CD4-positive, alpha-beta memory T cell (primary cell): ENCODE data around the gene ZNF248. TPM values are rescaled to one million over a fixed set of nuclear protein-coding genes. Genes with fewer than 3 reads are reported as not detected.
A peak's percentile ranks its signal among the peaks of the same experiment; 100 is the strongest.

Experiments used
- CTCF ChIA-PET: fragments of 350-600 bp; sonication (Branson Sonifier 250); formaldehyde crosslinking; loops from one replicate; lab custom pipeline; 2021; ENCODE audit warnings: inconsistent platforms; ENCODE audit not compliant: partially characterized antibody; lab: Charles Lee
- POLR2A ChIA-PET: fragments of 350-600 bp; sonication (Branson Sonifier 250); formaldehyde crosslinking; loops from one replicate; lab custom pipeline; 2021; ENCODE audit not compliant: partially characterized antibody; lab: Charles Lee
- DNase-seq, 5 donors: peaks; one replicate each; pipeline versions ENCODE4 v3.0.0 to v3.0.0-alpha.2; 2020 to 2022; ENCODE audit warnings: mixed read lengths in 1 of 5
- H3K27ac ChIP-seq: one replicate; pipeline ENCODE4 v1.7.0; 2013; ENCODE audit warnings: low read depth, low read length
- H3K27me3 ChIP-seq: 2 replicates; pipeline ENCODE4 v1.7.0; 2013; ENCODE audit warnings: mild to moderate bottlenecking, low read length, moderate library complexity; ENCODE audit not compliant: insufficient read depth
- H3K36me3 ChIP-seq: 2 replicates; pipeline ENCODE4 v1.7.0; 2013; ENCODE audit warnings: mild to moderate bottlenecking, low read length, moderate library complexity; ENCODE audit not compliant: insufficient read depth
- H3K4me1 ChIP-seq: 2 replicates; pipeline ENCODE4 v1.7.0; 2013; ENCODE audit warnings: mild to moderate bottlenecking, low read length, moderate library complexity; ENCODE audit not compliant: insufficient read depth
- H3K4me3 ChIP-seq, 2 donors: one replicate each; pipeline ENCODE4 v1.7.0; 2013; ENCODE audit warnings: low read length in 2 of 2, mild to moderate bottlenecking in 1 of 2
- H3K9me3 ChIP-seq, 2 donors: one replicate each; pipeline ENCODE4 v1.7.0; 2013; ENCODE audit warnings: low read length in 2 of 2, control low read depth in 1 of 2; ENCODE audit not compliant: control insufficient read depth in 1 of 2
- H3K27ac Mint-ChIP-seq, 7 donors: one replicate each; pipeline ENCODE4 v1.8.0; 2020 to 2021; ENCODE audit warnings: mixed read lengths in 7 of 7, mild to moderate bottlenecking in 6 of 7, inconsistent platforms in 3 of 7, moderate library complexity in 3 of 7
- H3K27me3 Mint-ChIP-seq, 2 donors: one replicate each; pipeline ENCODE4 v1.8.0; 2020 to 2021; ENCODE audit warnings: mixed read lengths in 2 of 2
- H3K36me3 Mint-ChIP-seq, 2 donors: one replicate each; pipeline ENCODE4 v1.8.0; 2020 to 2021; ENCODE audit warnings: mixed read lengths in 2 of 2, inconsistent platforms in 1 of 2, mild to moderate bottlenecking in 1 of 2
- H3K4me1 Mint-ChIP-seq, 4 donors: one replicate each; pipeline ENCODE4 v1.8.0; 2020 to 2021; ENCODE audit warnings: mixed read lengths in 4 of 4, mild to moderate bottlenecking in 1 of 4
- H3K4me3 Mint-ChIP-seq, 8 donors: one replicate each; pipeline ENCODE4 v1.8.0; 2020 to 2021; ENCODE audit warnings: mixed read lengths in 8 of 8, mild to moderate bottlenecking in 7 of 8, moderate library complexity in 6 of 8, inconsistent platforms in 3 of 8
- H3K9me3 Mint-ChIP-seq, 8 donors: one replicate each; pipeline ENCODE4 v1.8.0; 2020 to 2021; ENCODE audit warnings: mixed read lengths in 8 of 8, mild to moderate bottlenecking in 5 of 8, inconsistent platforms in 3 of 8, moderate library complexity in 1 of 8
- intact Hi-C: fragments of 100-400 bp; cut with micrococcal nuclease; formaldehyde crosslinking; loops from one replicate; pipeline ENCODE4 v1.15.1; 2023
- polyA plus RNA-seq, 2 donors: library from polyadenylated mRNA; unstranded; fragments of 300-500 nt; fragmentation: Illumina TruSeq; gene quantifications; one replicate each; pipeline ENCODE4 v1.2.3, GENCODE V29; 2021
- total RNA-seq, 2 experiments: library from RNA; stranded (reverse); gene quantifications; one replicate each; pipeline ENCODE4 v1.2.3, GENCODE V29; 2021

Gene ZNF248
- total and polyA plus RNA-seq, 4 experiments from 2014 or later, result 5.4 to 18.7 (median 13.2) TPM

DNA sequence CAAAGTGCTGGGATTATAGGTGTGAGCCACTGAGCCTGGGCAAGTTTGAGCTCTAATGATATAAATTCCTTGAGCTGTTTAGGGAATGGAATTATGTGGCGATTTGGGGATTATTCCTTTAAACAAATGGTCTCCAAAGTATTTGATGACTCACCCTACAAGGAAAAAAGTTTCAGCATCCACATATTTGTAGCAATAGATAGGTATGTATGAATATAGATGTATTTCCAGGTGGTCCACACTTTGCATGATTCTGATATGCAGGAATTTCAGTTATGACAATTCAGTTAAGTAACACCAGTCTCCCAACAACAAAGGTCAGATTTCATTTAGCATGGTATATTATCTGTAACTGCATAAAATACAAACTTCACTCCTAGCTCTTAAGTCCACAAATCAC is 92.2 kb downstream of the ZNF248 start:
- peaks cover 0 to 7% of the 10 kb centered on the region in 2 donors for H3K9me3 ChIP-seq
- Mint-ChIP-seq H3K9me3 (peaks cover 7 to 84% (median 69%) of the 10 kb centered on the region in 8 donors), H3K36me3 (peaks cover 20% of the 10 kb centered on the region in 2 donors), H3K27ac (no peak overlapping the region), H3K27me3 (no peaks in the 10 kb centered on the region), H3K4me3 (no peak overlapping the region), H3K4me1 (no peaks in the 10 kb centered on the region)
- intact Hi-C loops, result no loop called here
- no peaks in the 10 kb centered on the region for H3K4me1 ChIP-seq
- no peak for DNase-seq
- POLR2A ChIA-PET, result no interaction called here
- H3K27me3 ChIP-seq, result no peaks in the 10 kb centered on the region
- no peaks in the 10 kb centered on the region for H3K36me3 ChIP-seq
- no peak overlapping the region for H3K27ac ChIP-seq
- no peak overlapping the region for H3K4me3 ChIP-seq
- CTCF ChIA-PET, result no interaction called here

DNA sequence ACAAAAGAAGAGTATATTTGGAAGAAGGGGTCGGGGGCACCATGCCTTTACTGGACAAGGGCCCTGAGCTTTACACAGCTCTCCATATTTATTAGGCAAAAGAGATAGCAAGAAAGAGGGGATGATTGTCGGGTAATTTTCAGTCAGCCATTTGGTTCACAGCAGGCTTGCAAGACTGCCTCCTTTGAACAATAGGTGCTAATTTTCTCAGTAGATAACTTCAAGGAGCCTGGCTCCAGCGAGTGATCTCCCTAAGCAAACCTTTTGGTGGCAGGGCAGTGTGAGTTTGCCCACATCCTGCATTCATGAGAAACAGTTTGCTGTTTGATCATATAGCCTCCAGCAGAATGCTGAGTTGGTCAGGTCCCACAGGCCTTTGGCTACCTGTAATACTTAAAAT is 94.3 kb downstream of the ZNF248 start:
- POLR2A ChIA-PET, result no interaction called here

DNA sequence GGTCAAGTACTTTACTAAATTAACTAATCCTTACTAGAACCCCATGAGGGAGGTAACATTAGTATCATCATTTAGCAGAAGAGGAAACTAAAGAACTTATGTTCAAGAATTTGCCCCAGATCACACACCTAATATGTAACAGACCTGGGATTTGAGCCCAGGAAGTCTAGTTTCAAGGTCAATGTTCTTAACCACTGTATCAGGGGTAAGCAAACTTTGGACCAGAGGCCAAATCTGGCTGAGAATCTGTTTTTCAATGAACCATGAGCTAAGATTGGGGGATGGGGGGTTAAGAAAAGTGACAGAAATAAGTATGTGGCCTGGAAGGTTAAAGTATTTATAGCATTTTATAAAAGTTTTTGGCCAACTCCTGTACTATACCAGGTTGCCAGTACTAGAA is 95.1 kb downstream of the ZNF248 start:
- Mint-ChIP-seq H3K27me3 (peaks cover 0 to 1% of the 10 kb centered on the region in 2 donors), H3K9me3 (peaks cover 6 to 87% (median 63%) of the 10 kb centered on the region in 8 donors), H3K27ac (no peak overlapping the region), H3K4me3 (no peak overlapping the region), H3K4me1 (no peaks in the 10 kb centered on the region), H3K36me3 (peaks cover 14 to 18% of the 10 kb centered on the region in 2 donors)
- ChIA-PET POLR2A (no interaction called here), CTCF (no interaction called here)
- no peak for DNase-seq
- Histone ChIP-seq H3K27ac (no peak overlapping the region), H3K4me1 (no peaks in the 10 kb centered on the region), H3K27me3 (no peaks in the 10 kb centered on the region), H3K9me3 (peaks cover 0 to 11% of the 10 kb centered on the region in 2 donors), H3K36me3 (no peaks in the 10 kb centered on the region), H3K4me3 (no peak overlapping the region)
- intact Hi-C loops, result no loop called here

More for the DNA sequence above, 94.3 kb downstream of the ZNF248 start:
- CTCF ChIA-PET, result no interaction called here
- H3K9me3 ChIP-seq, result peaks cover 0 to 11% of the 10 kb centered on the region in 2 donors
- H3K27ac ChIP-seq, result no peak overlapping the region
- Mint-ChIP-seq H3K4me1 (no peaks in the 10 kb centered on the region), H3K36me3 (peaks cover 14 to 17% of the 10 kb centered on the region in 2 donors), H3K27me3 (no peaks in the 10 kb centered on the region), H3K4me3 (peak overlapping the region in 1 of 8 donors; percentile 55), H3K27ac (no peak overlapping the region), H3K9me3 (peaks cover 6 to 87% (median 67%) of the 10 kb centered on the region in 8 donors)
- intact Hi-C loops, result no loop called here
- no peaks in the 10 kb centered on the region for H3K4me1 ChIP-seq
- no peaks in the 10 kb centered on the region for H3K27me3 ChIP-seq
- no peaks in the 10 kb centered on the region for H3K36me3 ChIP-seq
- no peak overlapping the region for H3K4me3 ChIP-seq
- no peak for DNase-seq

DNA sequence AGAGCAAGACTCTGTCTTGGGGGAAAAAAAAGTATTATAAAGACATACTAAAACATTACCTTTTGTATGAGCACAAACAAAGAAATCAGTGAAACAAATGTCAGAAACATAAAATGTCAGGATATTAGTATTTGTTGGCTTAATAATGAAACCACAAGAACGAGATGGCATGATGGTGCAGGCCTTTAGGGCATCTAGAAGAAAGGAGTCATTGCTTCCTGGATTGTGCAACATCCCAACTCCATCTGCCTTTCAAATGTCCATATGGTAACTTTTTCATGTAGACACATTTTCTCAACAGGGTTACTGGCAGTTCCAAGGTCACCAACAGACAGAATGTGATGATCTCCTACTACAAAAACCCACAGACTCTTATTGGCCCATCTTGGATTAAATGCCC is 96.6 kb downstream of the ZNF248 start:
- Histone ChIP-seq H3K9me3 (peaks cover 0 to 11% of the 10 kb centered on the region in 2 donors), H3K36me3 (no peaks in the 10 kb centered on the region), H3K27ac (no peak overlapping the region), H3K4me3 (no peak overlapping the region), H3K4me1 (no peaks in the 10 kb centered on the region), H3K27me3 (no peaks in the 10 kb centered on the region)
- DNase-seq, result no peak
- Mint-ChIP-seq H3K4me1 (no peaks in the 10 kb centered on the region), H3K27me3 (peaks cover 0 to 1% of the 10 kb centered on the region in 2 donors), H3K36me3 (peaks cover 14 to 17% of the 10 kb centered on the region in 2 donors), H3K9me3 (peaks cover 6 to 80% (median 62%) of the 10 kb centered on the region in 8 donors), H3K4me3 (no peak overlapping the region), H3K27ac (no peak overlapping the region)
- ChIA-PET POLR2A (no interaction called here), CTCF (no interaction called here)
- intact Hi-C loops, result no loop called here

DNA sequence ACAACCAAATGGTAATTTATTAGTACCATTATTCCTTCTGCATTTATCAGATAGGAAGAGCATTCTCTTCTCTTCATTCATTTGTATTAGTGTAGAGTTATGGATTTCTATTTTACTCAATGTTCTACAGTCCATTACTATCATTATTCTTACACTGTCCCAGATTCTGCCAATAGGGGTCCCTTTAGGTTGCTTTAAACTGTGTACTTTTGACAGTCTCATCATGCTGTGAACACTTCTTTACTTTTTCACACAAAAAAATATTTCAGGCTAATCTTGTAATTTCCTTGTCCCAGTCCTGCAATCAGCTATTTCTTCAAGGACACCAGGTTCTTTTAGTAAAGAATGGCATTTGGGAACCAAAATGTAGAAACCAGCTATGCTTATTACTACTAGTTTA is 99.3 kb downstream of the ZNF248 start:
- no peak overlapping the region for H3K27ac Mint-ChIP-seq
- POLR2A ChIA-PET, result no interaction called here
- no peaks in the 10 kb centered on the region for H3K4me1 Mint-ChIP-seq

DNA sequence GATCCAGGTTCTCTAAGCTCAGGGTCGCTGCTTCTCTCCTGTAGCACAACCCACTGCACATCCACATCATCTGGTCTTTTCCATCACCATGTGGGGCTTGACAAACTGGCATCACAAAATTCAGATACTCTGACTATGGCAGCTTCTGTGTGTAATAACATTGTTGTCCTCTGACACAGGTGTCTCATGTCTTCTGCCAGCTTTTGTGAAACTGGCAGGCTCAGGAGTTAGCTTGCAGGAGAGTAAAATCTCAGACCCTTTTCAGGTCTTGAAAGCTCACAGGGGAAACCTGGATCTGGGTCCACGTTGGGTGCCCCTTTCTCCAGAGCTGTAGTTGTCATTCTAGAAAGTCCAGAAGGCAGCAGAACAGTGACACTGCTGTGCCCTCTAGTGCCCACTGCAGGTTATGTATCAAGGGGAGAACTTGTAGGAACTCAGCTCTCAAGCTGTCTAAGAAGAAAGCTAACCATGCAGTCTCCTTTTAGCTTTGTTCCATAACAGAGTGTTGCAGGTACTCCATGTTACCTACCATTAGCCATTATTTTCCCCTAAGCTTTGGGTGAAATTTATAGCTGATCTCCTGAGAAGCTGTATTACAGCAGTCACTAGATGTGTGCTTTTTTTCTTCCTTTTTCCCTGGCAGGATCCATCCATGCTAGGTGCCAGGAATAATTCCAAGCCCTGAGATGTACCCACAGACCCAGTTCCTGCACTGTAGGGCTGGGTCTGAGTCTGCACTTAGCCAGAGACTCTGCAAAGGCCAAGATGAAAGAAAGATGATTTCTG is 102.7 kb downstream of the ZNF248 start:
- POLR2A ChIA-PET, result no interaction called here
- no peak for DNase-seq
- Histone ChIP-seq H3K9me3 (peaks cover 0 to 14% of the 10 kb centered on the region in 2 donors), H3K27me3 (no peaks in the 10 kb centered on the region), H3K27ac (no peak overlapping the region), H3K4me1 (no peaks in the 10 kb centered on the region), H3K4me3 (no peak overlapping the region), H3K36me3 (no peaks in the 10 kb centered on the region)
- CTCF ChIA-PET, result no interaction called here
- H3K27ac Mint-ChIP-seq, result no peak overlapping the region
- H3K4me3 Mint-ChIP-seq, result no peak overlapping the region
- H3K36me3 Mint-ChIP-seq, result peaks cover 2 to 8% of the 10 kb centered on the region in 2 donors
- H3K27me3 Mint-ChIP-seq, result peaks cover 0 to 1% of the 10 kb centered on the region in 2 donors
- no peaks in the 10 kb centered on the region for H3K4me1 Mint-ChIP-seq
- H3K9me3 Mint-ChIP-seq, result peaks cover 2 to 70% (median 36%) of the 10 kb centered on the region in 8 donors
- intact Hi-C loops, result no loop called here

More for the DNA sequence above, 99.3 kb downstream of the ZNF248 start:
- intact Hi-C loops, result no loop called here
- Mint-ChIP-seq H3K4me3 (no peak overlapping the region), H3K9me3 (peaks cover 6 to 70% (median 51%) of the 10 kb centered on the region in 8 donors), H3K36me3 (peaks cover 8 to 12% of the 10 kb centered on the region in 2 donors), H3K27me3 (peaks cover 0 to 1% of the 10 kb centered on the region in 2 donors)
- DNase-seq, result no peak
- H3K36me3 ChIP-seq, result no peaks in the 10 kb centered on the region
- no peaks in the 10 kb centered on the region for H3K27me3 ChIP-seq
- peaks cover 0 to 14% of the 10 kb centered on the region in 2 donors for H3K9me3 ChIP-seq
- no peak overlapping the region for H3K27ac ChIP-seq
- no peaks in the 10 kb centered on the region for H3K4me1 ChIP-seq
- H3K4me3 ChIP-seq, result no peak overlapping the region
- CTCF ChIA-PET, result no interaction called here

DNA sequence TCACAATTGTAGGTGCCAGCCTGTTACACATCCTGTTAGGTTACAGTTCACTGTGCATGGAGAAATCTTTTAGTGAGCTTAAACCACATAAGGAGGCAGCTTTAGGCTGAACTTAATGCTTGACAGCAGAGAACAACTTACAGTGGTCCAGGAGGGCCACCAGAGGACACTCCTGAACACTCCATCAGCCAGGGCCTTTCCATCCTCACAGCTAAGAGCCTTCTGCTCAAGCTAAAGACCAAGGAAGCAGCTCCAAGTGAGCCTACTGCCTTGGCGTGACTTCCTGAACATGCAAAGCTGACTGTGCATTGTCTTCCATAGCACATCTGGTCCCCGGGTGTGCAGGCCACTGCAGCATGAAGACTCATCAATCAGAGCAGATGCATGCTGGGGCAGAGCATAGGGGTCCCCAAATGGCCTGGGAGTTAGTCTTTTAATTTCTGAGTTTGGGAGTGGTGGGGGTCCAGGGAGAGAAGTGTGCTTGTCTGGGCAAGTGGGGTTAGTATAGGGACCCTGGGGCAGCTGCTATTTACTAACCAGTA is 105.0 kb downstream of the ZNF248 start:
- H3K9me3 Mint-ChIP-seq, result peaks cover 3 to 60% (median 33%) of the 10 kb centered on the region in 8 donors
- Histone ChIP-seq H3K4me1 (no peaks in the 10 kb centered on the region), H3K27ac (no peak overlapping the region), H3K36me3 (no peaks in the 10 kb centered on the region), H3K4me3 (no peak overlapping the region), H3K27me3 (no peaks in the 10 kb centered on the region), H3K9me3 (peaks cover 0 to 9% of the 10 kb centered on the region in 2 donors)
- H3K36me3 Mint-ChIP-seq, result peaks cover 0 to 5% of the 10 kb centered on the region in 2 donors
- H3K27me3 Mint-ChIP-seq, result no peaks in the 10 kb centered on the region
- H3K4me1 Mint-ChIP-seq, result no peaks in the 10 kb centered on the region
- CTCF ChIA-PET, result no interaction called here
- H3K4me3 Mint-ChIP-seq, result no peak overlapping the region
- no peak overlapping the region for H3K27ac Mint-ChIP-seq
- no peak for DNase-seq
- POLR2A ChIA-PET, result no interaction called here
- intact Hi-C loops, result no loop called here
